Endodermal cell (in vitro differentiated cells): ENCODE measurements around the gene DENND5B. TPM values are rescaled to one million over a fixed set of nuclear protein-coding genes. Genes with fewer than 3 reads are reported as not detected.

Experiments used
- DNase-seq: peaks from one replicate; pipeline ENCODE4 v3.0.0-alpha.2; 2017
- H3K27ac ChIP-seq: 2 replicates; pipeline ENCODE4 v1.5.1; 2013; ENCODE audit warnings: mild to moderate bottlenecking, low read depth, low read length, moderate library complexity
- H3K27me3 ChIP-seq: 2 replicates; pipeline ENCODE4 v1.6.1; 2013; ENCODE audit warnings: mild to moderate bottlenecking, low read length, moderate library complexity; ENCODE audit not compliant: insufficient read depth, control insufficient read depth, poor library complexity, severe bottlenecking
- H3K36me3 ChIP-seq: 2 replicates; pipeline ENCODE4 v1.7.0; 2013; ENCODE audit warnings: mild to moderate bottlenecking, low read length, moderate library complexity; ENCODE audit not compliant: control insufficient read depth, insufficient read depth
- H3K4me1 ChIP-seq: one replicate; pipeline ENCODE4 v1.7.0; 2013; ENCODE audit warnings: low read length; ENCODE audit not compliant: control insufficient read depth, insufficient read depth
- H3K4me3 ChIP-seq: 2 replicates; pipeline ENCODE4 v1.5.1; 2013; ENCODE audit warnings: mild to moderate bottlenecking, low read length, moderate library complexity
- H3K9ac ChIP-seq: 2 replicates; pipeline ENCODE4 v1.6.1; 2013; ENCODE audit warnings: mild to moderate bottlenecking, low read length, moderate library complexity; ENCODE audit not compliant: poor library complexity, severe bottlenecking; ENCODE audit errors: extremely low read depth
- H3K9me3 ChIP-seq: 2 replicates; pipeline ENCODE4 v1.6.1; 2013; ENCODE audit warnings: mild to moderate bottlenecking, low read length, moderate library complexity; ENCODE audit not compliant: control insufficient read depth
- H3K27ac Mint-ChIP-seq: 2 replicates; pipeline ENCODE4 v1.8.0; 2020; ENCODE audit warnings: mixed read lengths
- H3K27me3 Mint-ChIP-seq: 2 replicates; pipeline ENCODE4 v1.8.0; 2021; ENCODE audit warnings: mild to moderate bottlenecking, mixed read lengths; ENCODE audit not compliant: insufficient read depth
- H3K36me3 Mint-ChIP-seq: 2 replicates; pipeline ENCODE4 v1.8.0; 2020; ENCODE audit warnings: low read depth, mixed read lengths
- H3K4me1 Mint-ChIP-seq: 2 replicates; pipeline ENCODE4 v1.8.0; 2020; ENCODE audit warnings: mixed read lengths
- H3K4me3 Mint-ChIP-seq: 2 replicates; pipeline ENCODE4 v1.8.0; 2020; ENCODE audit warnings: mild to moderate bottlenecking, moderate library complexity, mixed read lengths
- H3K9me3 Mint-ChIP-seq: 2 replicates; pipeline ENCODE4 v1.8.0; 2020; ENCODE audit warnings: mild to moderate bottlenecking, mixed read lengths
- CTCF ChIP-seq: fragments of 200-600 bp; sonication (generic); conservative IDR thresholded peaks from 2 replicates; pipeline ENCODE4 v1.5.0; 2021; ENCODE audit warnings: antibody characterized with exemption, mild to moderate bottlenecking
- WGBS, 2 experiments: methylation state at CpG; one replicate each; pipeline versions ENCODE4 v1.1.5 to v1.1.7; 2013; ENCODE audit warnings: missing lambda C conversion rate in 2 of 2, mixed read lengths in 1 of 2; ENCODE audit not compliant: insufficient coverage in 1 of 2, insufficient read length in 1 of 2; 5-methylcytosine and 5-hydroxymethylcytosine counted together
- total RNA-seq, 2 donors: library from RNA; stranded (reverse); fragmentation: NEBNext Ultra II Directional in 1 of 2; extraction: Animal tissue kit (Norgen Biotek cat#: 25700) in 1 of 2; gene quantifications; 2 replicates in 1 of 2; 3 replicates in 1 of 2; pipeline ENCODE4 v1.2.1, GENCODE V29; 2021

DENND5B gene
- total RNA-seq, 2 donors from 2014 or later, result 24.5 to 34.2 TPM

GRCh38 chr12:31594681-31595080 lies 3.7 kb upstream of the DENND5B start:
- no peak for TF ChIP-seq CTCF
- Histone ChIP-seq H3K9me3 (no peaks in the 10 kb centered on the region), H3K27me3 (no peaks in the 10 kb centered on the region), H3K36me3 (no peaks in the 10 kb centered on the region), H3K4me1 (peaks cover 4% of the 10 kb centered on the region), H3K4me3 (no peak overlapping the region), H3K9ac (no peak overlapping the region), H3K27ac (no peak overlapping the region)
- Mint-ChIP-seq H3K4me1 (peaks cover 5% of the 10 kb centered on the region), H3K27ac (no peak overlapping the region), H3K36me3 (no peaks in the 10 kb centered on the region), H3K27me3 (peaks cover 15% of the 10 kb centered on the region), H3K4me3 (no peak overlapping the region), H3K9me3 (peaks cover 4% of the 10 kb centered on the region)
- 82 to 93% methylated on average over 4 of the region's 5 CpGs for WGBS, 2 experiments
- DNase-seq, result no peak

GRCh38 chr12:31591380-31591901 lies 505 bp upstream of the DENND5B start:
- Histone ChIP-seq H3K36me3 (no peaks in the 10 kb centered on the region), H3K27me3 (no peaks in the 10 kb centered on the region), H3K9me3 (no peaks in the 10 kb centered on the region), H3K27ac (peak overlapping the region; percentile 53), H3K9ac (peak overlapping the region; percentile 34), H3K4me3 (peak overlapping the region; percentile 88), H3K4me1 (peaks cover 4% of the 10 kb centered on the region)
- H3K27ac Mint-ChIP-seq, result peak overlapping the region; percentile 79
- TF ChIP-seq CTCF, result no peak
- no peaks in the 10 kb centered on the region for H3K9me3 Mint-ChIP-seq
- peaks cover 24% of the 10 kb centered on the region for H3K27me3 Mint-ChIP-seq
- 21 to 25% methylated on average over 13 to 16 of the region's 16 CpGs for WGBS, 2 experiments
- peak; percentile 69 for DNase-seq
- peak overlapping the region; percentile 73 for H3K4me3 Mint-ChIP-seq
- H3K4me1 Mint-ChIP-seq, result peaks cover 8% of the 10 kb centered on the region
- H3K36me3 Mint-ChIP-seq, result peaks cover 6% of the 10 kb centered on the region

GRCh38 chr12:31589904-31590641 lies 863 bp downstream of the DENND5B start:
- Histone ChIP-seq H3K9ac (peak overlapping the region; percentile 73), H3K9me3 (no peaks in the 10 kb centered on the region), H3K4me1 (peaks cover 8% of the 10 kb centered on the region), H3K4me3 (peak overlapping the region; percentile 92), H3K36me3 (no peaks in the 10 kb centered on the region), H3K27me3 (no peaks in the 10 kb centered on the region), H3K27ac (peak overlapping the region; percentile 96)
- Mint-ChIP-seq H3K4me3 (peak overlapping the region; percentile 73), H3K4me1 (peaks cover 14% of the 10 kb centered on the region), H3K27ac (peak overlapping the region; percentile 43), H3K27me3 (peaks cover 22% of the 10 kb centered on the region), H3K36me3 (peaks cover 6% of the 10 kb centered on the region), H3K9me3 (no peaks in the 10 kb centered on the region)
- 0 to 1% methylated on average over 24 to 85 of the region's 85 CpGs for WGBS, 2 experiments
- DNase-seq, result peak; percentile 92
- TF ChIP-seq CTCF, result peak; percentile 22
